ENCODE results near the gene SLC30A4. TPM values are rescaled to one million over a fixed set of nuclear protein-coding genes. Genes with fewer than 3 reads are reported as not detected.

The SLC30A4 gene
- total RNA-seq, 2 donors from 2014 or later: 9.2 to 11.3 TPM

- intact Hi-C loops (cut with DNase I): loop anchor here in 1 of 2 donors (10.0 kb wide), 2 partner anchors 157 to 293 kb away; no protein-coding TSS in a partner anchor
- DNase-seq (ENCODE audit: low spot score): no peak
Measured at GRCh38 chr15:45457641-45458539, 64.7 kb downstream of the SLC30A4 start.

- no peak for DNase-seq (ENCODE audit: low spot score)
- intact Hi-C loops (cut with DNase I): loop anchor here in 1 of 2 donors (10.0 kb wide), 2 partner anchors 158 to 292 kb away; no protein-coding TSS in a partner anchor
Measured at GRCh38 chr15:45457220-45457619, 65.3 kb downstream of the SLC30A4 start.

- intact Hi-C loops (cut with DNase I): loop anchor here in 1 of 2 donors (10.0 kb wide), 2 partner anchors 158 to 292 kb away; no protein-coding TSS in a partner anchor
- no peak for DNase-seq (ENCODE audit: low spot score)
Measured at GRCh38 chr15:45456212-45457106, 66.1 kb downstream of the SLC30A4 start.

- peak; percentile 88 for DNase-seq (ENCODE audit: low spot score)
- intact Hi-C loops (cut with DNase I): loop anchor here in 1 of 2 donors (10.0 kb wide), 2 partner anchors 160 to 290 kb away; no protein-coding TSS in a partner anchor
Measured at GRCh38 chr15:45454814-45455213, 67.7 kb downstream of the SLC30A4 start.

GRCh38 chr15:45451265-45451664 lies 71.3 kb downstream of the SLC30A4 start:
- DNase-seq (ENCODE audit: low spot score): no peak
- intact Hi-C loops (cut with DNase I): loop anchor here in 1 of 2 donors (10.0 kb wide), 2 partner anchors 164 to 286 kb away; no protein-coding TSS in a partner anchor

GRCh38 chr15:45449916-45450867 lies 72.4 kb downstream of the SLC30A4 start:
- no peak for DNase-seq (ENCODE audit: low spot score)
- intact Hi-C loops (cut with DNase I): loop anchor here in 1 of 2 donors (10.0 kb wide), 2 partner anchors 165 to 285 kb away; no protein-coding TSS in a partner anchor

GRCh38 chr15:45449395-45449794 lies 73.2 kb downstream of the SLC30A4 start:
- no peak for DNase-seq (ENCODE audit: low spot score)
- intact Hi-C loops (cut with DNase I): no loop called here

- DNase-seq (ENCODE audit: low spot score): no peak
- intact Hi-C loops (cut with DNase I): no loop called here
Measured at GRCh38 chr15:45448066-45448915, 74.3 kb downstream of the SLC30A4 start.

GRCh38 chr15:45443645-45444044 lies 78.9 kb downstream of the SLC30A4 start:
- peak; percentile 20 for DNase-seq (ENCODE audit: low spot score)
- intact Hi-C loops (cut with DNase I): no loop called here

GRCh38 chr15:45442507-45443135 lies 79.9 kb downstream of the SLC30A4 start:
- intact Hi-C loops (cut with DNase I): no loop called here

GRCh38 chr15:45441686-45442085 lies 80.9 kb downstream of the SLC30A4 start:
- intact Hi-C loops (cut with DNase I): no loop called here
- DNase-seq (ENCODE audit: low spot score): no peak

More at GRCh38 chr15:45442507-45443135, 79.9 kb downstream of the SLC30A4 start:
- peak; percentile 22 for DNase-seq (ENCODE audit: low spot score)

GRCh38 chr15:45441036-45441435 lies 81.5 kb downstream of the SLC30A4 start:
- intact Hi-C loops (cut with DNase I): no loop called here
- no peak for DNase-seq (ENCODE audit: low spot score)

- no peak for DNase-seq (ENCODE audit: low spot score)
- intact Hi-C loops (cut with DNase I): no loop called here
Measured at GRCh38 chr15:45439521-45440260, 82.9 kb downstream of the SLC30A4 start.

GRCh38 chr15:45435124-45435903 lies 87.2 kb downstream of the SLC30A4 start:
- DNase-seq (ENCODE audit: low spot score): no peak
- intact Hi-C loops (cut with DNase I): no loop called here

GRCh38 chr15:45434078-45434567 lies 88.4 kb downstream of the SLC30A4 start:
- intact Hi-C loops (cut with DNase I): no loop called here

More at GRCh38 chr15:45434078-45434567, 88.4 kb downstream of the SLC30A4 start:
- no peak for DNase-seq (ENCODE audit: low spot score)
